OCI-LY1 (cell line): ENCODE measurements around the gene PROSER2.

Source experiments
- CTCF ChIP-seq: fragments of 200-600 bp; sonication (generic), shearing (Covaris generic); IDR thresholded peaks from 2 replicates; pipeline ENCODE4 v1.5.1; 2017; ENCODE audit warnings: mild to moderate bottlenecking, antibody characterized with exemption, low read length, moderate library complexity, mixed read lengths
- EZH2 ChIP-seq: fragments of 200-600 bp; sonication (generic), shearing (Covaris generic); IDR thresholded peaks from 2 replicates; pipeline ENCODE4 v1.8.0; 2017; ENCODE audit warnings: borderline replicate concordance, mixed run types, mild to moderate bottlenecking, antibody characterized with exemption, low read length, moderate library complexity, mixed read lengths

- TF ChIP-seq EZH2, result no peak
- TF ChIP-seq CTCF, result no peak
Observed at GRCh38 chr10:11899067-11899876, 76.1 kb downstream of the PROSER2 start.
